ENCODE measurements around the gene FBLN2. TPM values are rescaled to one million over a fixed set of nuclear protein-coding genes. Genes with fewer than 3 reads are reported as not detected.
A peak's percentile ranks its signal among the peaks of the same experiment; 100 is the strongest.

Gene FBLN2
- total RNA-seq, 2 experiments from 2014 or later = 8.4 to 13.7 TPM

DNA sequence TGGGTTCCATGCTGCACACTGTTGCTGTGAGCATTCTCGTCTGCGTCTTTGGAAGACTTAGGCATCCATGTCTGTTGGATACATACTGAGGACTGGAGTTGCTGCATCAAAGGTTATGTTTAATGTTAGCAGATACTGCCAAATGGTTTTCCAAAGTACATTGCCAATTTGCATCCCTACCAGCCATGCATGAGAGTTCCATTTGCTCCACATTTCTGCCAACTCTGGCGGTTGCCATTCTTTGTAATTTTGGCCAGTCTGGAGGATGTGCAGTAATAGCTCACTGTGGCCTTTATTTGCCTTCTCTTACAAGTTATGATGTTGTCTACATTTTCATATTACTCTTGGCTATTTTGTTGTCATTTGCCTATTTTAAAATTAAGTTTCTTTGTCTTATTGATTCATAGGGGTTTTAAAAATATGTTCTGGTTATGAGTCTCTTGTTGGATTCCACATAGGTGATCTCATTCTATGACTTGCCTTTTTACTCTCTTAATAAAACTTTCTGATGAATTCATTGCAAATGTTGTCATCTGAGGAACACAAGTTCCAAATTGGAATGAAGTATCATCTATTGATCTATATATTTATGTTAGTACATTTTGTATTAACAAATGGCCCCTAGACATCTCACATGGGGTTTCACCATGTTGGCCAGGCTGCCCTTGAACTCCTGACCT lies 42.1 kb downstream of the FBLN2 start:
- no peak overlapping the region for H3K4me3 Mint-ChIP-seq
- ChIA-PET CTCF (interaction anchor here (0.8 kb wide), 1 partner anchor 94 kb away, joined by 3 read pairs; no protein-coding TSS in a partner anchor), POLR2A (no interaction called here)
- ATAC-seq = no peak
- intact Hi-C loops (cut with micrococcal nuclease) = no loop called here
- no peaks in the 10 kb centered on the region for H3K36me3 Mint-ChIP-seq (ENCODE audit: low read depth)
- no peaks in the 10 kb centered on the region for H3K27me3 Mint-ChIP-seq
- no peak overlapping the region for H3K27ac Mint-ChIP-seq
- H3K4me1 Mint-ChIP-seq (ENCODE audit: low read depth) = no peaks in the 10 kb centered on the region
- H3K9me3 Mint-ChIP-seq = no peaks in the 10 kb centered on the region
- DNase-seq = no peak
- TF ChIP-seq, protein P1, sequence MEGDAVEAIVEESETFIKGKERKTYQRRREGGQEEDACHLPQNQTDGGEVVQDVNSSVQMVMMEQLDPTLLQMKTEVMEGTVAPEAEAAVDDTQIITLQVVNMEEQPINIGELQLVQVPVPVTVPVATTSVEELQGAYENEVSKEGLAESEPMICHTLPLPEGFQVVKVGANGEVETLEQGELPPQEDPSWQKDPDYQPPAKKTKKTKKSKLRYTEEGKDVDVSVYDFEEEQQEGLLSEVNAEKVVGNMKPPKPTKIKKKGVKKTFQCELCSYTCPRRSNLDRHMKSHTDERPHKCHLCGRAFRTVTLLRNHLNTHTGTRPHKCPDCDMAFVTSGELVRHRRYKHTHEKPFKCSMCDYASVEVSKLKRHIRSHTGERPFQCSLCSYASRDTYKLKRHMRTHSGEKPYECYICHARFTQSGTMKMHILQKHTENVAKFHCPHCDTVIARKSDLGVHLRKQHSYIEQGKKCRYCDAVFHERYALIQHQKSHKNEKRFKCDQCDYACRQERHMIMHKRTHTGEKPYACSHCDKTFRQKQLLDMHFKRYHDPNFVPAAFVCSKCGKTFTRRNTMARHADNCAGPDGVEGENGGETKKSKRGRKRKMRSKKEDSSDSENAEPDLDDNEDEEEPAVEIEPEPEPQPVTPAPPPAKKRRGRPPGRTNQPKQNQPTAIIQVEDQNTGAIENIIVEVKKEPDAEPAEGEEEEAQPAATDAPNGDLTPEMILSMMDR (IDR thresholded peaks at IDR 0.05) = no peak

DNA sequence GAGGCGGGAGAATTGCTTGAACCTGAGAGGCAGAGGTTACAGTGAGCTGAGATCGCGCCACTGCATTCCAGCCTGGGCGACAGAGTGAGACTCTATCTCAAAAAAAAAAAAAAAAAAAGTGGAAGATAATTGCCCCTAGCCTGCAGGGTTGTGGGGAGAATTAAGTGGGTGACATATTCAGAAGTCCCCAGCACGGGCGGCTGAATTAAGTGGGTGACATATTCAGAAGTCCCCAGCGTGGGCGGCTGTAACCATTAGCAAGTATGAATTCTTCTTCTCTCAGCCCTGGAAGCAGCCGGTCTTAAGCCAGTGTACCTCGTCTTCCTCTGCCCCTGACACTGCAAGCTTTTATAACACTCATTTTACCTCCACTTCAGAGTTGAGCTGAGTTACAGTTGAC lies 44.7 kb downstream of the FBLN2 start:
- intact Hi-C loops (cut with micrococcal nuclease) = no loop called here
- ATAC-seq = no peak
- ChIA-PET POLR2A (interaction anchor here (1.0 kb wide), 1 partner anchor 60 kb away, joined by 3 read pairs; no protein-coding TSS in a partner anchor), CTCF (interaction anchor here (1.1 kb wide), 1 partner anchor 54 kb away, joined by 4 read pairs; no protein-coding TSS in a partner anchor)
- DNase-seq = peak; percentile 33
- Mint-ChIP-seq H3K9me3 (no peaks in the 10 kb centered on the region), H3K4me1 (ENCODE audit: low read depth) (no peaks in the 10 kb centered on the region), H3K27me3 (no peaks in the 10 kb centered on the region), H3K27ac (no peak overlapping the region), H3K4me3 (no peak overlapping the region), H3K36me3 (ENCODE audit: low read depth) (no peaks in the 10 kb centered on the region)
- TF ChIP-seq, protein P1 (IDR thresholded peaks at IDR 0.05) = no peak

DNA sequence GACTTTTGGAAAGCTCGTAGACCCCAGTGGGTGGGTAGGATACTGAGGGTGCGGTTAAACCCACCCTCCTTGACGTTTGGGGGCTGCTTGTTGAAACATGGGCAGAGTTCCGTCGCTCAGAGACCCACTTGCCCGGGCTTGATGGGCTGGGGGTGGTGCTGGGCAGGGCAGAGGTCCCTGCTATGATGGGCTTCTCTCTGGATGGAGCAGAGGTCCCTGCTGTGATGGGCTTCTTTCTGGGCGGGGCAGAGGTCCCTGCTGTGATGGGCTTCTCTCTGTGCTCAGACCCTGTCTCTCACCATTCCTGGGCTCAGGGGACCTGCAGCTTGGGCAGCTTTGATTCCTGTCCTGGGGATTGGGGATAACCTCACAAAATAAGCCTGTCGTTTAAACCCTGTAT lies 45.2 kb downstream of the FBLN2 start:
- CTCF ChIA-PET = interaction anchor here (1.0 to 1.1 kb wide), 2 partner anchors 54 to 98 kb away, joined by 3 to 4 read pairs; no protein-coding TSS in a partner anchor
- POLR2A ChIA-PET = interaction anchor here (1.0 kb wide), 1 partner anchor 60 kb away, joined by 3 read pairs; no protein-coding TSS in a partner anchor
- Mint-ChIP-seq H3K36me3 (ENCODE audit: low read depth) (no peaks in the 10 kb centered on the region), H3K27ac (no peak overlapping the region), H3K27me3 (no peaks in the 10 kb centered on the region), H3K4me3 (no peak overlapping the region), H3K9me3 (no peaks in the 10 kb centered on the region), H3K4me1 (ENCODE audit: low read depth) (no peaks in the 10 kb centered on the region)
- intact Hi-C loops (cut with micrococcal nuclease) = no loop called here
- ATAC-seq (no peak), DNase-seq (no peak)
- TF ChIP-seq, protein P1 (IDR thresholded peaks at IDR 0.05) = no peak

DNA sequence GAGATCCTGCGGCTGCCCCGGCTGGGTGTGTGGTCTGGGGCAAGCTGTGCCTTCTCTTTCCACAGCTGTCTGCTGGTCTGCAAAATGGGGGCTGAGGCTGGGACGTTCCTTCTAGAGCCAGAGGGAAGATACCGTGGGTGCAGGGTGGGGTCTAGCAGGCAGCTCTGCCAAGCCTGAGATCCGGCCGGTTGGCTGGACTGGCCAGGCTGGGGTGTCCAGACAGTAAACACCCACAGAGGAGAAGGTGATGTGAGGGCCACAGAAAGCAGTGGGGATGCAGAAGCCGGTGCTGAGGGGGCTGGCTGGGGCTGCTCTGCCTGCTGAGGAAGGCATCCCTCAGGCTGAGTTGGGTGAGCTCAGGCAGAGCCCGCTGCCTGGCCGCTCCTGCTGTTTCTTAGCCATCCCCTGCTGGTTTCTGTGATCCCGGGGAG lies 46.1 kb downstream of the FBLN2 start:
- Mint-ChIP-seq H3K9me3 (no peaks in the 10 kb centered on the region), H3K4me3 (no peak overlapping the region), H3K27me3 (no peaks in the 10 kb centered on the region), H3K36me3 (ENCODE audit: low read depth) (no peaks in the 10 kb centered on the region), H3K27ac (no peak overlapping the region), H3K4me1 (ENCODE audit: low read depth) (no peaks in the 10 kb centered on the region)
- intact Hi-C loops (cut with micrococcal nuclease) = no loop called here
- ATAC-seq = no peak
- TF ChIP-seq, protein P1 (IDR thresholded peaks at IDR 0.05) = no peak
- CTCF ChIA-PET = interaction anchor here (1.0 kb wide), 1 partner anchor 98 kb away, joined by 3 read pairs; no protein-coding TSS in a partner anchor
- POLR2A ChIA-PET = no interaction called here
- no peak for DNase-seq

DNA sequence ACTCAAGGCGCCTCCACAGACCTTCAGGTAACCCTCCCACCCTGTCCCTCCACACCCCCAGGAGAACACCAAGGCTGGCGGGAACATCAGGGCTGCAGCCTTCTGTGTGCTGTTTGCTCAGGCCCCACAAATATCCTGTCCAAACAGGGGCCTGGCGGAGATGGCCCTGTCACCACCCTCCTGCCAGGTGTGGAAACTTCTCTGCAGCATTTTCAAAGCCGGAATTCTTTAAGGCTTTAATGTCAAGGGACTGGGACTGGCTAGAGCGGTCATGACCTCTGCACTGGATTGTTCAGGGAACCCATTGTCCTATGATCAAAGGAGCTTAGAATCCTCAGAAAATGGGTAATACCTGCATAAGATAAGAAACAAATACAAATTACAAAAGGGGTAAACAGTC lies 46.6 kb downstream of the FBLN2 start:
- CTCF ChIA-PET = no interaction called here
- Mint-ChIP-seq H3K4me1 (ENCODE audit: low read depth) (no peaks in the 10 kb centered on the region), H3K27me3 (no peaks in the 10 kb centered on the region), H3K36me3 (ENCODE audit: low read depth) (no peaks in the 10 kb centered on the region), H3K27ac (no peak overlapping the region), H3K4me3 (no peak overlapping the region), H3K9me3 (no peaks in the 10 kb centered on the region)
- TF ChIP-seq, protein P1 (IDR thresholded peaks at IDR 0.05) = no peak
- ATAC-seq = no peak
- no peak for DNase-seq
- intact Hi-C loops (cut with micrococcal nuclease) = no loop called here
- POLR2A ChIA-PET = no interaction called here

All from activated CD8-positive, alpha-beta T cell treated with anti-CD3 and anti-CD28 coated beads for 36 hours (primary cell).